MM.1S (cell line): ENCODE results near the gene SPNS2.

Source experiments
- CTCF ChIP-seq: fragments of 300-600 bp; sonication (generic); IDR thresholded peaks from 2 replicates; pipeline ENCODE4 v1.5.1; 2016; ENCODE audit warnings: antibody characterized with exemption, low read length, mixed read lengths
- EZH2phosphoT487 ChIP-seq: fragments of 300-600 bp; sonication (generic); IDR thresholded peaks from 2 replicates; pipeline ENCODE4 v1.6.1; 2018; ENCODE audit warnings: antibody characterized with exemption, low read length

DNA sequence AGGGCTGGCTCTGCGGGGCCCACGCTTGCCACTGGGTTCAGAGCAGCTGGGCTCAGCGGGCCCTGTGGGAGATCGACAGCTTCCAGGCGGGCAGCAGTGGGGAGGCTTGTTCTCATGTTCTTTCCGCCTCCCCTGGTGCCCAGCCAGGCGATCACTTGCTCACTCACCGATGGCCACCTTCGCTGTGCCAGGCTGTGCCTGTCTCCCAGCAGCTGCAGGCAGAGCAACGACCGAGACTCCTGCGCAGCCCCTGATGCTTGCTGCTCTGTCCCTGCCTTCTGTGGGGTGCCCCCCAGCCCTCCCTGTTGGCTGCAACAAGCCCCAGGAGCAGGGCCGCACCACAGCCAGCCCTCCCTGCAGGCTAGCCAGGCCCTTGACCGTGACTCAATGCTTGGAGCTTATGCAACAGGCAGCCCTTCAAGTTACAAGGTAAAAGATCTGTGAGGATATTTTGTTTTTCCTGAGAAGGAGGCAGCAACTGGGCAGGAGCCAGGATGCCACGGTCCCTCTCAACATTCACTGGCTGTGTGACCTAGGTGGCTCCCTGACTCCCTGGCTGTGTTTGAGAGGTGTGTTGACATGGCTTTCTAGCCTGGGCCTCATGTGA is 9.6 kb upstream of the SPNS2 start:
- TF ChIP-seq CTCF (no peak), EZH2phosphoT487 (no peak)
